ENCODE results near the gene DLGAP1.
"Not testable (repeated sequence)": the region's sequence is repeated elsewhere in the genome, so short reads cannot be mapped to it uniquely, and the experiment has no call there.

DLGAP1 gene

DNA sequence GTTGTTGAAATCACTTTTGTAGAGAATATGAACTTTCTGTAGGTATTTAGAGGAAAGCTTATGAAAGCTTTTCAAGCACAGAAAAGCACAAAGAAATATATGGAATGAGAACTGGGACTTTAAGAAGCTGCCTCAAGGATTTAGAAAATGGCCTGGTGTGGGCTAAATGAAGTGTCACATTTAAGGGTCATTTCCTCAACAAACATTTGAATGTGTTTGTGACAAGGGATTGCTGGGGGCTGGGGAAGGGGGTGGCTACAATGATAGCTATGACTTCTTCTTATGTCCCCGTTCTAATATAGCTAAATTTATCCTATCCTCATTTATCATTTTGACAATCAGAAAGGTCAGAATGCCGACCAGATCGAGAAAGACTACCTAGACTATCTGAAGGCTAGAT lies 69.2 kb downstream of the DLGAP1 start:
- no peak for DNase-seq (ENCODE audit: low spot score)

DNA sequence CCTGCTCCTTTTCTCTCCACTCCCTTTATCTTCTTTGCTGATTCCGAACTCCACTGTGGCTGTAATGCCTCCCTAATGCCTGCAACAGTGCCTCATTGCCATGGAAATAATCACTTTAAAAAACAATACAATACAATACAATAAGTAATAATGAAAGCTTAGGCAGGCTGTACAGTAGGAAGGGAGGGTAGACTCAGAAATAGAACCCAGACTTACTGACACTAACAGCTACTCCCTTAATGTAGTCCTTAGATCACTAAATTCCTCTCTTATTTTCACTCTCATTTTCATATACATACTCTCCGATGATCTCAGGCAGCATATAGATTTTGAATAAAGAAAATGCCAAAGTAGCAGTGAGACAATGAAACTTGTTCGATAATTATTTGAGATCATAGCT lies 70.2 kb downstream of the DLGAP1 start:
- no peak for DNase-seq (ENCODE audit: low spot score)

DNA sequence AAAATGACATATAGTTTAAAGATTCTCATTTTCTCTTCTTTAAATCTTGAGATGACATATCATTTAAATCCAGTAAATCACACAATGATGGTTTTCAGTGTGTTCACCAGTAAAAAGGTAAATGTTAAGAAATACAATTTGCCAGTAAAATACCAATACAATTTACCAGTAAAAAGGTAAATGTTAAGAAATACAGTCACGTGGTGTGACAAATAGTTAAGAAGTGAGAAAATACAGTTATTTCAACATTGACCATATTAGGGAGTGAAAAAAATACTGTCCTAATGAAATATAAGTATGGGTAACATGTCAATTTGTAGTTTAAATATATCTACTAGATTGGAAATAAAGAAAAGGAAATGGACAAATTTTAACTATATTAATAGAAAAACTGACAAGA lies 80.5 kb downstream of the DLGAP1 start:
- no peak for DNase-seq (ENCODE audit: low spot score)

DNA sequence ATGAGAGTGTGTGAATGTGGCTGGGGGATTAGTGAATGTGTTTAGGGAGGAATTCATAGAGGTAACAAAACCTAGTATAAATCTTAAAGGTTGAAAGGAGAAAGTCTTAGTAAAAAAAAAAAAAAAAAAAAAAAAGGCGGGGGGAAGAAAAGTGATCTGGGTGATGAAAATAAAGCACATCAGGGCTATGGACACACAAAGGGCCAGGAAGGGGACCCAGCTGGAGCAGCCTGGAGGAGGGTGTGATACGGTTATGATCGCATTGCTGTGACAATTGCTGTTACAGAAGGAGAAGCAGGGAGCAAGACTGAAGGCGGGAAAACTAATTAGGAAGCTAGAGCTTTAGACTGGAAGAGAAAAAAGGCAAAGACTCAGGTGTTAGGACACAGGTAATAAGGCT lies 85.4 kb downstream of the DLGAP1 start:
- no peak for DNase-seq (ENCODE audit: low spot score)

DNA sequence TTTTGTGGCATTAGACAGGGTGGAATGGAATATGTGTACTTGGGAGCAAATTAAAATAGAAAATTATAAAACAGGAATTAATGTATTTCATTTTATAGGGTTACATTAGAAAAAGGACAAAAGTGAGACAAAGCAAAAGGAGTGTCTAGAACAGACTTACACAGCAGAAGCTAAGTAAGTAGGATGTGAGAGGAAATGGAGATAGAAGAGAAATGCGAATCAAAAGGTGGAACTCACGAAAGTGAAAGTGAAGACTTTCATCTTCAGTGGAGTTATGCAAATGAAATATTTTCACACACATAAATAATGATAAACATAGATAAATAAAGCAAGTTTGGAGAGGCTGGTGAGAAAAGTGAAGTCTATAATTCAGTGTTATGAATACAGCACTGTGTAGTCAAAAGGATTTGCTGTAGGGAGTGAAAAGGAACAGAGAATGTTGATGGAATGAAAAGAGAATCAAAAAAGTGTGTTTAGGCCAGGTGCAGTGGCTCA lies 94.8 kb downstream of the DLGAP1 start:
- no peak for DNase-seq (ENCODE audit: low spot score)

DNA sequence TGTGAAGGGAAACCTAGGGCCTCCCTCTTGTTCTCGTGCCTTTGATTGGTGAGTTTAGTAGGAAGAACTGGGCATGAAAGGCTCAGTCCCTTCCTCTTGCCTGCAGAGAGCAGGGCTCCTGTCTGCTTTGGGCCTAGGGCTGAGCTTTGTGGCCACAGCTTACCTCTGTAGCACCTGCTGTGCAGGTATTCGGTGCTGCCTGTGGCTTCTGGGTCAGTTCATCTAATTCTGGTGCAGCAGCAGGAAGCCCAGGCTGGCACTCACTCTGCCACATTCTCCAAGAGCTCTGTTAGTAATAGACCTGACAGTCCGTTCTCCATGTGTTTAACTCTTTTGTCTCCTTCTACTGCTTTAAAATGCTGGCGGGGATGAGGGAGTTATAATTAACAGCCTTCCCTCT lies 96.5 kb downstream of the DLGAP1 start:
- DNase-seq (ENCODE audit: low spot score) = no peak

DNA sequence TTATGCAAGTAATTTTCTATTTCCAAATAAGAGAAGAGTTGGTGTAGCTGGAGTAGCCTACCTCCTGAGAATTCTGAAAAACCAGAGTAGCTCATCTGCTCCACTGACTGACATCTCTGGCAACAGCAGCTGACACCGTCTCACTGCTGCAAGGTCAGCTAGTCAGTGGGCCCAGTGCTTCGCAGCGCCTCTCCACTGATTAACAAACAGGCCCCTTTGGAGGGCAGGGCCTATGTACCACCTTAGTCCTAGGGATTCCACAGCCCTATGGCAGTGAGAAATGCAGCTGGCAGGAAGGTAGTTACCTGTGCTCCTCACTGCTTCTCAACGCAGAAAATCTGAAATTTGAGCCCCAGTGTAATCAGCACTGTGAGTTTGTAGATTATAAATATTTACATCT lies 97.5 kb downstream of the DLGAP1 start:
- no peak for DNase-seq (ENCODE audit: low spot score)

DNA sequence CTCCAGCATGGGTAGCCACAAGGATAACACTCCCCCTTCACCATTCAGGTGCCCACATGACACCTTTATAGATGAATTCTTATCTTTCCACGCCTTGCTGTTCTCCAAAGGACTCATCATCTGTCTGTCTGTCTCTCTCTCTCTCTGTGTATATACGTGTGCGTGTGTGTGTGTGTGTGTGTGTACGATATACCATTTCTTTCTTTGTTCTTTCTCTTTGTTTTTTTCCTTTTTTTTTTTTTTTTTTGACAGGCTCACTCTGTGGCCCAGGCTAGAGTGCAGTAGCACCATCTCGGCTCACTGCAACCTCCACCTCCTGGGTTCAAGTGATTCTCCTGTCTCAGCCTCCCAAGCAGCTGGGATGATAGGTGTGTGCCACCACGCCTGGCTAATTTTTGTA lies 98.2 kb downstream of the DLGAP1 start:
- DNase-seq (ENCODE audit: low spot score) = no peak

DNA sequence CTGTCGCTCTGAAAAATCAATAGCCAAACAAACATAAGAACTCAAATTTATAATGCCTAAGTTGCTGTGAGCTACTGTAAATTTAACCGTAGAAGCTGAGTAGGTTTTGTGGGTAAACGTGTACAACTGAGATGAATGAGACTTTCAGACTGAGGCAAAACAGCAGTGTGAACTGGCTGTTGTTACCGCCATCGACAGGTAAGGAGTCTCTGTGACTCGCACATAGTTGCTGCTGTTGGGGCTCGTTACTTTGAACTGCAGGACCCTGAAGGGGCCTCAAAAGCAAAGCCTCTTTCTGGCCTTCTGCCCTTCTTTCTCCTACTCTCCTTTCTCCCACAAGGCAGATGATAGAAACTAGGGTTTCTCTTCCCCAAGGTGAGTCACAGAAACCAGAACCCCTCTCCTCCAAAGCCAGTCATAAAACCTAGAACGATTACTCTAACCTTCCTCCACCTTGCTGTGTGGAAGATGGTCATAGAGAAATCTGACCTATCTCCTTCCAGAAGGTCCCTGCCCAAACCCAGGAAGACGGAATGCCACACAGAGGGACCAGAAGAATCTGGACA lies 101.2 kb downstream of the DLGAP1 start:
- no peak for DNase-seq (ENCODE audit: low spot score)

DNA sequence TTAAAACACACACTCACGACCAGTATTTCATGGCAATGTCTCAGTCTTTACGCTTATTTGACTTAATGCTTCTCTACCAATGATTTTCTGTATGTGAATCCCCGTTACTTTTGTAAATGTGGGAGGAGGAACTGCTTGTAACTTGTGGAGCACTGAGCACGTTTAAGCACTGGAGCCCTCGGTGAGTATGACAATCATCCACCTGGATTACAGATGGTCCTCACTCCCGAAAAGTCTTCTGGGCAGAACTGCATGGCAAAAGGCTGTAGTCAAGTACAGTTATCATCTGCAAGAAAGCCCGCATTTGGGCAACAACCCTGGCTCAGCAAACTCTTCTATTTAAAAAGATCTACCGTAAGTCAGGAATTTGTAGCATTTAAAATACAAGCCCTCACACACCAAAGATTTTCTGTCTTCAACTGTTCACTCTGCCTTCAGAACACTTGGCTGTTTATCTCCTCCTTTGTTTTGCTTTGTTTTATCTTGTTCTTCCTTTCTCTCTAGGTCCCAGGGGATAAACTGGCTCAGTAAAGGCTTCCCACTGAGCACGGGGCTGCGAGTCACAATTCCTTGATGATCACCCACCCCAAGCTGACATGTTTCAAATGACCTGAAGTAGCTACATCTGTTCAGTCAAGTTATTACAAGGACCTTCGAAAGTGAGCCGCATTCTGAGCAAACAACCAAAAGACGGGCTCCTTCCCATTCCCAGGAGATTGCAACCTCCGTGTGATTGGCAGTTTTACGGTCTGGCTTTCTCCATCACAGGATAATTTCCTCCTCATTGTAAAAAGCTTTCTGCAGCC lies 102.2 kb downstream of the DLGAP1 start:
- no peak for DNase-seq (ENCODE audit: low spot score)

DNA sequence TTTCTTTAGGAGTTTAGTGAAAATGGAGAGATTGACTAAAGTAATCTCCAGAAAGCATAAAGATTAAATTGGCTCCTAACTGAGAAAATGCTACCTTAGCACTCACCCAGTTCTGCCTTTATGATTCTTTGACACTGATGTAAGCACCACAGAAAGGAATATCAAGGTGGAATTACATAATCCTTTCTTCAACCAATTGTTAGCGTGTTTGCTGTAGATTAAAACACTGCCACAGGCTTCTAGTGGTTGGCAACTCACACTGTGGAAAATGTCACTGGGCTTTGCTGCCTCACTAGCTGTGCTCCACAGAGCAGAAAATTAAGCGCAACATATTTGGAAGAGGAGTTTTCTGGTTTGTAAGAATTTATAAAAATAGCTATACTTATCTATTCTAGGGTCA lies 104.1 kb downstream of the DLGAP1 start:
- no peak for DNase-seq (ENCODE audit: low spot score)

DNA sequence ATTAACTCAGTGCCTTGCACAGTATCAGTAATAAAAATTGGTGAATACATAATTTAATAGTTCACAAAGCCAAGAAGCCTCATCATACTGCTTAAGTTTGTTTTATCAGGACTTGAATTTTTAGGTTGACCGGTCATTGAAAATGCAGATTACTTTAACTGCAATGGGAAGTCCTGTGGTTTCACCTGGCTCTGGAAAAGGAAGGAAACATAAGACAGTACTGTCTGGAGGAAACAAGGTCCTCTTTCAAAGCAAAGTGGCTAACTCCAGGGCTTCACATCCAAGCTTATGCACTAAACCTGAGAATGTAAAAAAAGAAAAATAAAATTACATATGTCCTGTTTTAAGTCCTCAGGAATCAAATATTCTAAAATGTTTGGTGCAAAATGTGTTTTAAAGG lies 119.7 kb downstream of the DLGAP1 start:
- DNase-seq (ENCODE audit: low spot score) = no peak

DNA sequence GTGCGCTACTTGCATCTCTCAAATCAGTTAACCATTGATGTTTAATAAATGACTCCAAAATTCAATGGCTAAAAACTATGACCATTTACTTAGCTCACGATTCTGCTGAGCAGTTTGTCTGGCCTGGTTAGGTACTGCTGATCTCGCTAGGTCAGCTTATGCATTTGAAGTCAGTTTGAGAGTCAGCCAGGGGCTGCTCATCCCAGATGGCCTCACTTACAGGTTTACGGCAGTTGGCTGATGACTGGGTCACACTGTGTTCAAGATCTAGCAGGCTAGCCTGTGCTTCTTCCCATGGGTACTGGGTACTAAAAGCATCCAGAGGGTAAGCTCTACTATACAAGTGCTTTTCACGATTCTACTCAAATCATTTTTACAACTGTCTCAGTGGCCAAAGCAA lies 122.1 kb downstream of the DLGAP1 start:
- DNase-seq (ENCODE audit: low spot score) = no peak

DNA sequence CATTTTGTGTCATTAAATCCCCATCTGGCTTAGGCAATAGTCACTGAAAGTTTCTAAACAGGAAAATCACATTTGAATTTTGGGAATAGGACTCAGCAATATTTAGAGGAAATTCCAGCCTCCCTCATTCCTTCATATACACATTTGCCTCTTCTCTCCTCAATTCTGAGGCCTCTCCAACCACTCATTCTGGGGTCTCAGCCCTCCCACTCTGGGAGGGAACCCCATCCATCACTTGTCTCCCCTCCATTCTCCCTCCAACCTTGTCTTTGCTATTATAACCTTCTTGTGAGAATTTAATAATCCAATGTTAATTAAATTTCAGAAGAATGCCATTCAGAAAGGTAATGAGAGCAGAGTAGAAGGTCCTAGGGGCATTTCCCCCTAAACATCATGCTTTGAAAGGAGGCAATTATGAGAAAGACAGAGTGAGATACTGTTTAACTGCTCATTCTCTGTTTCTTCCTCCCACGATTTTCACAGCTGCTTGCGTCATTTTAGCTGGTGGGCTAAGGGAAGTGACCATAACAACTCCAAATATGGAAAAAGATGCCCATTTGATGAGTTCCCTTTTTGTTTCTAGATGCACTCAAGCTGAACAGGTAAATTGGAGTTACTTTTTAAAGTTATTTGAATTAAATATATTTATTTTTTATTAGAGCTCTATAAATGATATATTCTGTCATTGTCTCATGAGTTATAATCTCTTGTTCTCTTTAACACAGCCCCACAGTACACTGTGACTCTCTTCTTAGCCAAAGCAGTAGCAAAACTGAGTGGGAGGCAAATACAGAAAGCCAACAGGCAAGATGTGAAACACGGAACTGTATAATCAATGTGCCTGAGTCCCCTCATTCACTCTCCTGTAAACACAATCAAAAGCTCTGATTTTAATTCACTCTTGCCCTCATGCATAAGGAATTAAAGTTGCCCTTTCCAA lies 135.1 kb downstream of the DLGAP1 start:
- no peak for DNase-seq (ENCODE audit: low spot score)

DNA sequence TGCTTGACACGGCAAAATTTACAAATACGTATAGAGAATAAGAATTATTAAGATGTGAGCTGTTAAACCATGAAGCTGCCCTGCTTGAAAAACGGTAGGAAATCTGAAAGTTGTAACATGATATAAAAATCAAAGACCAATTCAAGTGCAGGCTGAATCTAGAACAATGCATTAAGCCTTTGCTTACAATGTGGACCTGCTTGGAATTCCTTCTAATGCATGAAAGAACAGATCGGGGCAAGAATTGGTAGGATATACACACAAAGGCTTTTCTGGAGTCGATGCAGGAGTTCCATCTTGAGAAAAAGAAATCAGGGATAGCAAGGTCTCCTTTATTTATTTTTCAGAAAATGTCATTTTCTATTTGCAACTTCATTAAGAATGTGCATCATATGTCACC lies 136.8 kb downstream of the DLGAP1 start:
- no peak for DNase-seq (ENCODE audit: low spot score)

DNA sequence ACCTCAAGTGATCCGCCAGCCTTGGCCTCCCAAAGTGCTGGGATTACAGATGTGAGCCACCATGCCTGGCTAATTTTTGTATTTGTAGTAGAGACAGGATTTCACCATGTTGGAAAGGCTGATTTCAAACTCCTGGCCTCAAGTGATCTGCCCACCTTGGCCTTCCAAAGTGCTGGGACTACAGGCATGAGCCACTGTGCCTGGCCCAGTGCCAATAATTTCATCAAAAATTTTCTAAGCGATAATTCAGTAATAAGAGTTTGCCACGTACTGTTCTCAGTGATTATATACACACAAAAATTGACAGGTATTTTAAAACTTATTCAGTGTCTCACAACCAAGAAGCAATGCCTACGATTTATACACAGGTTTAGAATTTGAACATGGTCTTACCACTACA lies 143.2 kb downstream of the DLGAP1 start:
- not testable (repeated sequence) for DNase-seq (ENCODE audit: low spot score)

DNA sequence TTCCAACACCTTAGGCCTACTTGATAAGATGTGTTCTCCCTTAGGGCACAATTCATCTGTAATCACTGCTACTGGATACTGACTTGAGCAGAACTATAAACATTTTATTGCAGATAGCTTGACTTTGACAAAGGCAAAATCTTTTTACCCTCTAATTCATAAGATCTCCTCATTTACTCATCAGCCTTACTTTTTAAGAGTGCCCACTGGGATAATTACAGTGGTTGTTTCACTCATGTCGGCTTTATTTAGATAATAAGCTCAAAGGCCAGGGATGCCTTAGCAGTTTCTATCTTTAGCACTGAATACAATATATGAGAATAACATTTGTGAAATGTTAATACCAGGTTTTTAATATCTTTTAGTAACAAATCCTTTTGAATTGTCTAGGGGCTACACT lies 144.0 kb downstream of the DLGAP1 start:
- DNase-seq (ENCODE audit: low spot score) = no peak

DNA sequence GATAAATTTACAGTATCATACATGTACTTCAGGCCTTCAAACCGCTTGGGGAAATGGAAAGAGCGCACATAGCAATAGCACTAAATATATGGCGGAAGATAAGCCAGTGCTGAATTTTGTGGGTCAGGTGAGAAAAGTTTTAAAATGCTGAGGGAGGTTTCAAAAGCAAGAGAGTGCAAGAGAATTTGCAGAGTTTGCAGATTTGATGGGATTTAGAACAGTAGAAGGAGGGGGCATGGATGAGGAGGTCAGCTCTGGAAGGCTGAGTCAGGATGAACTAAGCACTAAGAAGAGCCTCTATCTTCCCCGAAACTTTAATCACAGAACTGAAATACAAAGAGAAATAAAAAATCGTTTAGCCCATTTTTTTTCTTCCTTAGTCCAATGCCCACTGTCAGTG lies 145.9 kb downstream of the DLGAP1 start:
- no peak for DNase-seq (ENCODE audit: low spot score)

DNA sequence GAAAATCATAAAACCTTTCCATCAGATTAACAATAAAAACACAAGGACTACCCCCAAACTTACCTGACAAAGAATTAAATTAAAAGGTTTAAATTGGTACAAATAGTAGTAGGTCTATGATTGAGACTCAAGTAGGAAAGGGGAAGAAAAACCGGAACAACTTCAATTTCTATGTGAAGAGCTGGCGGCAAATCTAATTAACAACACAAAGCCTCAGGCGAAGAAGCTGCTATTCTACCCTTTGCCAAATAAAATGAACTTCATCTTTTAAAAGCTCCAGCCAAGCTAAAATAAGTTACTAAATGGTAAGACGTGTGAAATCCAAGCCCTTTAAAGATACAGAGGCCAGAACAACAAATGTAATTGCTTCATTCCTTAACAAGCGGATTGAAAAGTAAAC lies 146.5 kb downstream of the DLGAP1 start:
- no peak for DNase-seq (ENCODE audit: low spot score)

DNA sequence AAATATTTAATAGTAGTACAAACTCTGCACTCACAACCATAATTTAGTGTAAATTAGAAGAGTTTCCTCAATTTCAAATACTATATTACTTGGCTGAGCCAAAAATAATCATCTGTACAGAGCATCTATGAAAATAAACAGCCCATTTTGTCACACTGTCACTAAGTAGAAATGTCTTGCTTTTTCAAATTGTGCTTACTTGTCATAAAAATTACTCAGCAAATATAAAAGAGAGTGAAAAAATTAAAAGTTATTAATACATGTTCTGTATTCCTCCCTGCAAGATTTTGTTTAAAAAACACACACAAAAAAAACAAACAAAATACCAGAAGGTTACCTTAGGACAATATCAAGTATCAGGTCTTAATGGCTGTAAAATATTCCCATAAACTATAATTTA lies 155.7 kb downstream of the DLGAP1 start:
- DNase-seq (ENCODE audit: low spot score) = no peak

DNA sequence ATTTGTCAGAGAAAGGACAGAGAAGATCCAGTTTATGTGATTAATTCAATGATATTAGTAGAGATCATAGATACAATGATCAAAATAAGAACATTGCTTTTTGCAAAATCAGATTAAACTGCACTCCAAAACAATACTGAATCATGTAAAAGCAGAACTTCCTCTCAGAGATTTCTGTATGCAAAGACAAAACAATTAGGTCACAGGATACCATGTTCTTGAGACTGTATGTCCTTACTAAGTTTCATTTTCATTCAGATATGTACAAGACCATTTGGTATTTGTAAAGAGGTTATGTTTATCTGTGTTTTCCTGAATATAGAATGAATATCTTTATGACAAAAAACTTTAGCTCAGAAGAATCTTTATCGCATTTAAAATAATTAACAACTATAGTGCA lies 161.8 kb downstream of the DLGAP1 start:
- no peak for DNase-seq (ENCODE audit: low spot score)

DNA sequence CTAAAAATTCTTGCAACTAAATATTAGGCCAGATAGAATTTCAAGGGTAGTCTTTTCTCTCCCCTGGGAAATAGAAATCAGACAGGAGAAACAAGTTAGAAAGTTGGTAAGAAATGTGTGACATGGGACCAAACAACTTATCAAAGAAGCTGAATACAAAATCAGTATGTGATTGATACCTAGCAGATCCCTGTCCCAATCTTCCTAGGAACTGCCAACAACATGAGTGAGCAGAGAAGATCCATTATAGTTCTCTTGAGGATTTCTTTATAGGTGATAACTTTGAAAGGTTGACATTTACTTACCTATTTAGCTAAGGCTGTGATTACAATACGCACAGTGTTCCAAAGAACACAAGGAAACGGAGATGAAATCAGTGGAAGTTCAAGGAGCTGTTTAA lies 162.4 kb downstream of the DLGAP1 start:
- DNase-seq (ENCODE audit: low spot score) = no peak

DNA sequence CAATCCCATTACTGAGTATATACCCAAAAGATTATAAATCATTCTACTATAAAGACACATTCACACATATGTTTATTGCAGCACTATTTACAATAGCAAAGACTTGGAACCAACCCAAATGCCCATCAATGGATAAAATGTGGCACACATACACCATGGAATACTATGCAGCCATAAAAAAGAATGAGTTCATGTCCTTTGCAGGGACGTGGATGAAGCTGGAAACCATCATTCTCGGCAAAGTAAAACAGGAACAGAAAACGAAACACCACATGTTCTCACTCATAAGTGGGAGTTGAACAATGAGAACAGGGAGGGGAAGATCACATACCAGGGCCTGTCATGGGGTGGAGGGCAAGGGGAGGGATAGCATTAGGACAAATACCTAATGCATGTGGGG lies 167.8 kb downstream of the DLGAP1 start:
- DNase-seq (ENCODE audit: low spot score) = not testable (repeated sequence)

All from kidney capillary endothelial cell (primary cell).